ENCODE data around the gene MTG1.
"Not testable (repeated sequence)": the region's sequence is repeated elsewhere in the genome, so short reads cannot be mapped to it uniquely, and the experiment has no call there.

MTG1 gene

GRCh38 chr10:133401981-133402725 lies 8.2 kb downstream of the MTG1 start:
- no peak for DNase-seq

DNA sequence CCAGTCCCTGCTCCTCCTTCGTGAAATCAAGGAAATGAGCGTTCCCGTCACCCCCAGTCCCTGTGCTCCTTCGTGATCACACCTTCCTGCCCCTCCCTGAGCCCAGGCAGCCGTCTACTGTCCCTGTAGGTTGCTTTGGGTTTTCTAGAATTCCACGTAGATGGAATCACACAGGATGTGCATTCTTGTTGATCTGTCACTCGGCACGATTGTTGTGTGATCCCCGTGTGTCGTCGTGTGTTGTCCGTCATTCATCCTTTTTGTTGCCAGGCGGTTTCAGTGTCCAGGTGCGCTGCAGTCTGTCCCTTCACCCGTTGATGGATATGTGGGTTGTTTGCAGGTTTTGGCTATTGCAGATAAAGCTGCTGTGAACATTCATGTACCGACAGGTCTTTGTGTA lies 9.4 kb downstream of the MTG1 start:
- DNase-seq = no peak

GRCh38 chr10:133403784-133404183 lies 9.8 kb downstream of the MTG1 start:
- no peak for DNase-seq

- DNase-seq = no peak
Observed at GRCh38 chr10:133405272-133405671, 11.3 kb downstream of the MTG1 start.

- DNase-seq = no peak
Observed at GRCh38 chr10:133405844-133406527, 12.0 kb downstream of the MTG1 start.

DNA sequence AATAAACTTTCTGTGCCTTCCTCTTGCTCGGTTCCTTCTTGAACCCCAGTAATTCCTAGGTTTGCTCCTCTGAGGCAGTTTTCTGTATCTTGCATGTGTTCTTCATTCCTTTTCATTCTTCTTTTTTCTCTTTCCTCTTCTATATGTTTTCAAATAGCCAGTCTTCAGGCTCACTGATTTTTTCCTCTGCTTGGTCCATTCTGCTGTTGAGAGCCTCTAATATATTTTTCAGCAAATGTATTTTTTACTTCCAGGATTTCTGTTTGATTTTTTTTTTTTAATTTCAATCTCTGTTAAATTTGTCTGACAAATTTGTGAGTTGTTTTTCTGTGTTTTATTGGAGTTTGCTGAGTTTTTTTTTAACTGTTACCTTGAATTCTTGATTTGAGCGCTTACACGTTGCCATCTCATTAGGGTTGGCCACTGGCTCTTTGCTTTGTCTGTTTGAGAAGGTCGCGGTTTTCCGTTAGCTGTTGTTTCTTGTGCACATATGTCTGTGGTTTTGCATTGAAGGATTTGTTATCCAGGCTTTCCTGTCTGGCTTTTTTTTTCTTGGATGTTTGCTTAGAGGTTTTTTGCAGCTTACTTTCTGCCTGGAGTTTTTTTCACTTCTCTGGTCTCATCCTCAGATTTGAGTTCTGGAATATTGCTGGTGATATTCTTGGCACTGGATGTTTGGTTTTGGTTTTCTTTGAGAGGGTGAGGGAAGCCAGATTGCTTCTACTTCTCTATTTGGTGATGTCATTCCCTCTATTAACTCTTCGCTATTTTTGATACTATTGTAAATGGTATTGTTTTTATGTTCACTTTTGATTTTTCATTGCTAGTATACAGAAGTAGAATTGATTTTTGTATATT lies 17.8 kb downstream of the MTG1 start:
- no peak for DNase-seq

GRCh38 chr10:133412381-133412711 lies 18.4 kb downstream of the MTG1 start:
- no peak for DNase-seq

DNA sequence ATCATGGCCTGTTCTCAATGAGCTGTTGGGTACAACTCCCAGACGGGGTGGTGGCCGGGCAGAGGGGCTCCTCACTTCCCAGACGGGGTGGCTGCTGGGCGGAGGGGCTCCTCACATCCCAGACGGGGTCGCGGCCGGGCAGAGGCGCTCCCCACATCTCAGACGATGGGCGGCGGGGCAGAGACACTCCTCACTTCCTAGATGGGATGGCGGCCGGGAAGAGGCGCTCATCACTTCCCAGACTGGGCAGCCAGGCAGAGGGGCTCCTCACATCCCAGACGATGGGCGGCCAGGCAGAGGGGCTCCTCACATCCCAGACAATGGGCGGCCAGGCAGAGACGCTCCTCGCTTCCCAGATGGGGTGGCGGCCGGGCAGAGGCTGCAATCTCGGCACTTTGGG lies 20.4 kb downstream of the MTG1 start:
- DNase-seq = not testable (repeated sequence)

GRCh38 chr10:133415752-133416151 lies 21.8 kb downstream of the MTG1 start:
- no peak for DNase-seq

- no peak for DNase-seq
Observed at GRCh38 chr10:133418289-133418993, 24.5 kb downstream of the MTG1 start.

GRCh38 chr10:133419211-133419950 lies 25.4 kb downstream of the MTG1 start:
- DNase-seq = no peak

DNA sequence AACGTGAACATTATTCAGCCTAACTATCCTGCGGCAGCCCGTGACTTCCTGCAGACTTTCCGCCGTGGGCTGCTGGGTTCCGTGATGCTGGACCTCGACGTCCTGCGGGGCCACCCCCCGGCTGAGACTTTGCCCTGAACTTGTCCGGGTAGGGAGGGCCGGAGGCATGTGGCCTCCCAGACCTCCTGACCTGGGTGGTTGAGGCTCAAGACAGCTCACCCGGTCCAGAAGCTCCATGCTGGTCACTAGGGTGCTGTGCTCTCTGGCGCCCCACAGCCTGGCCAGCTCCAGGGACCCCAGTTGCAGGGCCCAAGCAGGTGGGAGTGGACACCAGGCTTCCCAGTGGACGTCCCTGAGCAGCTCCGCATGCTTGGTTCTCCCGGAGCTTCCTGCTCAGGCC lies 26.1 kb downstream of the MTG1 start:
- no peak for DNase-seq

DNA sequence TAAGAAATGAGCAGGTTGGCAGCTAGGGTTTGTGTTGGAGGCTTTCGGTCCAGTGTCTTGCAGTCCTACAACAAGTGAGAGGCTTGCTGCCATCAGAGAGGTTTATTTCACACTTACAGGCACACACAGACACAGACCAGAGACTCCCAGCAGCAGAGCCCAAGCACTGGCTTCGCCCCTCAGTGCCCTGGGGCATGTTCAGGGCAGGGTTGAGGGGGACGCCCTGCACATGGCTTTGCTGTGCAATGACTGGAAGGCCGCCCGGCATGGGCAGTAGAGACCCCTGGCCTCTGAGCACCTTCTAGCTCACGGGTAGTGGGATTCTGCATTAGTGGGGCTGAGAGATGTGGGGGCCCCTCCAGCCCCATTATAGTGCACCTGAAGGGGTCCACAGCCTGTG lies 26.6 kb downstream of the MTG1 start:
- DNase-seq = no peak

DNA sequence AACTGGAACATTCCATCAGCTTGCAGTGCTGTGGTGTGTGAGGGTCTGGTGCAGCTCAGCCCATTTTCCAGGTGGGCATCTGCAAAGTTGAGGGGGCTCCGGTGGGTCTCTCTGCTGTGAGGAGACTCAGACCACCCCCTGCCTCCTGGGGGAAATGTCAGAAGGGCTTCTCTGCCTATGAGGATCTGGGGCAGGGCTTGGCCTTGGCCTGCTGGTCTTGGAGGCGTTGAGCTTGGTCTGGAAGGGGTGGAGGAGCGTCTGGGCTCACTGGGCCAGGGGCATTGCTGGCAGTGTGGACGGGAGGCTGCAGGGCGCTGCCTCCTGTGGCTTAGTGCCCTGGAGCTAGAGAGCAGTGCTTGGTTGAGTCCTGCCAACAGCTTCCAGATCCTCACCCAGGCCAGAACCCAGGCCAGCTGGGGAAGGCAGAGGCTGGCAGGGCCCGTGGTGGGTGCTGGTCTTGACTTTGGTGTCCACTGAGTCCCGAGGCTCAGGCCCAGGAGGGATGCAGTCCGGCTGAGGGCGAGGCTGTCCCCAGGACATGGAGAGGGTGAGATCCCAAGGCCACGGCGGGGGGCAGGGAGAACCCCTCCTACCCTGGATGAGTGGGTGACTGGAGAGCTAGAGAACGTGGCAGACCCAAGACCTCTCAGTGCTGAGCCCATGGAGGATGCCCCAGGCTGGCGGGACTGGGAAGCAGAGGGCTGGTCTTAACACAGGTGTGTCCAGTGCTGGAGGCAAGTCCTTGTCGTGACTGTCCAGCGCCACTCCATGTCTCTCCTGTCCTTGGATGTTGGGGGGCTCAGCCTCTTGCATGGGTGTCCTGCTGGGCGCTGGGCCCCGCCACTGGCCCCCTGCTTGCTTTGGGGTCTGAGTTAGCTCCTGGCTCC lies 27.6 kb downstream of the MTG1 start:
- no peak for DNase-seq

DNA sequence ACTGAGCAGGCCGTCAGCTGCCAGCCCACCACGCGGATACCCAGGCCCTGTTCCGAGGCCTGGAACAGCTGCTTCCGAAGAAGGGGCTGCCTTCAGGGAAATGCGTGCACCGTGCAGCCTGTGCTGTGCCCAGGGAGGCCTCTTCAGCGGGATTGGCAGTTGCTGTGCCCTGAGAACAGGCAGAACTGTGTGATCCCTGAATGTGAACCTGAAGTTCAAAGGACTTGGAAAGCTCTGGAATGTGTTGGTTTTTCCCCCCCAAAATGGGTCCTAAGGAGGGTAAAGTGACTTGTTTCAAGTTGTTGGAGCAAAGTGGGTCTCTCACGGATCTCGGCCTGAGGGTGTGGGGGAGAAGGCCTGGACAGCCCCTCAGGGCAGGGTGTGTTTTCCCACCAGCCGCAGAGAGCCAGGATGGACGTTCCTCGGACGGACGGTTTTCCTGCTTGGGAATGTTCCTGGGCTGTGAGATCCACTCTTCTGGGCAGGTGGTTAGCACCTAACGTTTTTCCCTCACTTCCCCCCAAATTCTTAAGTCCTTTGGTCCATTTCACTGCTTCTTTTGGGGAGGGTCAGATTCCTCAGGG lies 28.4 kb downstream of the MTG1 start:
- DNase-seq = no peak

- no peak for DNase-seq
Observed at GRCh38 chr10:133422807-133423771, 29.1 kb downstream of the MTG1 start.

DNA sequence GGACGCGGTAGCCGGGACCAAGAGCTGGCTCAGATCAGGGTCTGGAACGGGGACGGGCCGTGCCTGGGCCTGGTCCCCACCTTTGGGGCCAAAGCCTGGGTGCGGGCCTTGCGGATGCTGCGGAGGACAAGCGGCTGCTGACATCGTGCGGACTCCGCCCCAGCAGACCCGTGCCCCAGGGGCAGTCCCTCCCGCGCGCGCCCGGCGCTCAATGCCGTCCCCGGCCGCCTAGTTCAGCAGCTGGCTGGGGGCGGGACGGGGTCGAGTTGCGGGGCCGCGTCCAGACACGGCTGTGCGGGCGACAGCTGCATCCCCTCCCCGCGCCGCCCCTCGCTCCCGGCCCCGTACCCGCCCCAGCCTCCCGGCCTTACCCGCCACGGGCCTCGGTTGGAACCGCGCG lies 30.1 kb downstream of the MTG1 start:
- DNase-seq = not testable (repeated sequence)

GRCh38 chr10:133424601-133425000 lies 30.6 kb downstream of the MTG1 start, which contains the start of gene SPRN:
SPRN (minus strand) TSS chr10:133424625; CDS start chr10:133423681, 944 bp downstream.
- not testable (repeated sequence) for DNase-seq

DNA sequence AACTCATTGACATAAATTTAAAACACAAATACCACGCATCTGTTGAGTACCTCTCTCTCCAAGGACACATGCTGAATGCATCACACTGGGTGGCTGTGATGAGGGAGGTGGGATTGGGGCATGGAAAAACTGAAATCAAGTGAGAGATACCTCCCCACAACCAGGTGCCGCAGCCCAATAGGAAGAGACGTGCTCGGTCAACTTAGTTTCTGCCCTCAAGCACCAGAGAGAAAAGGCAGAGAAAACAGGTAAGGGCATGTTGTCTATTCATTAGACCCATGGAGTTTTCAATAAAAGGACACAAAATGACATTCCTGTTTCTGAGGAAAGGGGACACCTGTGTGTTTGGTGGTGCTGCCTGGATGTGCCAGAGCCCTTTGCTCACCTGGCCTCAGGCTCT lies 35.6 kb downstream of the MTG1 start:
- DNase-seq = not testable (repeated sequence)
